Left colon (tissue), 2 donors: Measurements from ENCODE around the gene GRM8. TPM values are rescaled to one million over a fixed set of nuclear protein-coding genes. Genes with fewer than 3 reads are reported as not detected.

ENCODE experiments used
- ATAC-seq: fragments of 200-7000 bp; cut with Tn5 transposase; one replicate; pipeline ENCODE4 v1.9.1; 2020; ENCODE audit warnings: mild to moderate bottlenecking, moderate library complexity
- DNase-seq, 2 donors: peaks; one replicate each; pipeline ENCODE4 v3.0.0-alpha.2; 2020
- intact Hi-C, 2 donors: fragments of 100-400 bp; cut with DNase I in 1 of 2; cut with micrococcal nuclease in 1 of 2; formaldehyde crosslinking; loops; one replicate each; pipeline versions ENCODE4 v1.11.2 to v1.14.0; 2022; cut with DNase I, micrococcal nuclease
- total RNA-seq, 2 donors: library from RNA; stranded (reverse); fragmentation: NEBNext Ultra II Directional; extraction: Animal tissue kit (Norgen Biotek cat#: 25700); gene quantifications; one replicate each; pipeline ENCODE4 v1.2.1, GENCODE V29; 2021
- donor health status: DM: no; HTN: no; CAD: no.
- donor health status: DM: yes; HTN: yes; CAD: no.

The GRM8 gene
- total RNA-seq, 2 donors from 2014 or later, result 3.3 to 5.1 TPM

DNA sequence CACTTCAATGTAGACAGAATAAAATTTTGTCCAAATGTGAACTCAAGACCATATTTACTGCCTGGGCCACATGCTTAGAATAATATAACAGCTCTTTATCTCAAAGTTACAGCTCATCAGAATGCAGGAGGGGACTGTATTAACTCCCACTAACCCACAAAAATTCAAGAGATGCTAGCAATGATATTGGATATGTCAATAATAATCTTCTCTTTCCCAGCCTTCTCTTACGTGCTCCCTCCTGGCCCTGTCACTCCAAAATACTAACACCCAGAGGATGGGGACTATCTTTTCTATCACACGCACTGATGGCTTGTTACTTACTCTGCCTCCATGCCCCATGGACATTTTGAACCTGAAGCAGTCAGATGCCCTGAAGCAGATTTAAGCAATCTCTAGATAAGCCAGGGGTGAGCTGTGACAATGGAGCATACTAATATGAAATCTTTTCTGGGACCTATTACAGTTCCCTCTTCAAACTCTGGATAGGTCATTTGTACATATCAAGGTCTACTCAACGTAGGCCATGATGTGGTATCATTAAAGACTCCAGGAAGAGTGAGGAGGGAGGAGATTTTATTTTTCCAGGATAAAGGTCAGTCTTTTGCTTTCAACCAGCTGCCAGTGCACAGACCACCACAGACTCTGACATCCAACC, 803.0 kb downstream of the GRM8 start:
- intact Hi-C loops, result no loop called here
- DNase-seq (no peak), ATAC-seq (peak; percentile 80)

DNA sequence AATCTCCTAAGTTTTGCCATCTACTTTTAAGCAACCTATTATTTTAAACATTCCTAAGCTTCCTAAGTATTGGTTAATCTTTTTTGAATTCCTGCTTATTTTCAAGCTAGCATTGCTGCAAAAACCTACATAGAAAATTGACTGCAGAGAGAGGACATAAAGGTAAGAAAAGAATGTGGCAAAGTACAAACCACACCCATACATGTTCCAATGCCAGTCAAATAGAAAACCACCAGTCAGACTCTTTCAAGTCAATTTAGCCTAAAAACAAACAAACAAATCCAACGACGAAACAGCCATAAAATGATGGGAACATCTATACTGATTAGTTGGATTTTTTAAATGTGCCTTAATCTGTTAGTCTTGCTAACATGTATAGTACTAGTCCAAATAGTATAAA, 804.8 kb downstream of the GRM8 start:
- DNase-seq, result no peak
- peak; percentile 65 for ATAC-seq
- intact Hi-C loops, result no loop called here

DNA sequence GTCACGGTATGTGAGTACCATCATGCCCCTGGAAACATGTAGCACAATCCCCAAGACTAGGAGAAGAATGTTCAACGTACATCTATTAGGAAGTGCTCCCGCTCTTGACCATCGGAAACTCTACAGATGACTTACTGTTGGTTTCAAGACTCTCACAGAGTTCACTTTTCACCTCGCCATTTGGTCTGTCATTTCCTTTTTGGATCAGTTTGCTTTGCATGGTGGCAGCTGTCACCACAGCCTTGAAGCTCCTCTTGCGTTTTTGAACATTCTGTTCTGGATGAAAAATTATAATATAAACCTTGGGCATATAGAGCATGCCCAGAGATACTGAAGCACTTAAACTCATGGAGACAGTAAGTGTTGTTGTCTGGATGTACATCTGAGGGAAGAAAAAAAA, 806.8 kb downstream of the GRM8 start:
- ATAC-seq (no peak), DNase-seq (no peak)
- intact Hi-C loops, result no loop called here

DNA sequence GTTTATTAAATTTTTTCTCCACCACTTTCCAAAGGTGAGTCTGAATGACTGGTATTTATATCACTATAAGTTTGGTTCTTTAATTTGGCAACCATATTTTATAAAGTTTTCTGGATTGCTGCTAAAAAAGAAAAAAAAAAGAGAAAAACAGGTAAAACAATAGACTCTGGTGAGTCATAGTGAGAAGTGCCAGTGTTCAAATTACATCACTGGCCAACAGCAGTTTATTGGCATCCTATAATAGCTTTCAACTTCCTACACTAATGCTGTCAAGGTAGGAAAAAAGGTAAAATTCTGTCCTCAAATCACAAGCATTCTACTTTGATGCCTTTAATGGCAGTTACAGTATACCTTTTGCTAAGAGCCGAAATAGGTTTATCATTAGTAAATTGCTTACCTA, 808.8 kb downstream of the GRM8 start:
- DNase-seq (no peak), ATAC-seq (peak; percentile 54)
- intact Hi-C loops, result no loop called here

DNA sequence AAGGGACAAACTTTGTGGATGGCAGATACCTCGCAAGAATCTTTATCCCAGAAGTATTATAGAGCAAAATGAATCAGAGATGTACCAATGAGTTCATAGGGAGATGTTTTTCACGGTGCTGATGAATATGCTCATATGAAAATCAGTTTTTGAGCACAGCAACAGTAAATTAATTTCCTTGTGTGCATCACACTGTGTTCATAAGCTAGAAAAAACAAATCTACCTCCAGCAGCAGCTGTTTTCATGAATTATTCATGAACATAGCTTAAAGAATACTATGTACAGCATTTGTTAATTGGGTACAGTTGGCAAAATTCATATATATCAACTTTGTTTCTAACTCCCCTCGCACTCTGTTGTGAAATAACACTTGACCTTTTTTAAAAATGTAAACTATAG, 809.8 kb downstream of the GRM8 start:
- ATAC-seq (no peak), DNase-seq (no peak)
- intact Hi-C loops, result no loop called here

DNA sequence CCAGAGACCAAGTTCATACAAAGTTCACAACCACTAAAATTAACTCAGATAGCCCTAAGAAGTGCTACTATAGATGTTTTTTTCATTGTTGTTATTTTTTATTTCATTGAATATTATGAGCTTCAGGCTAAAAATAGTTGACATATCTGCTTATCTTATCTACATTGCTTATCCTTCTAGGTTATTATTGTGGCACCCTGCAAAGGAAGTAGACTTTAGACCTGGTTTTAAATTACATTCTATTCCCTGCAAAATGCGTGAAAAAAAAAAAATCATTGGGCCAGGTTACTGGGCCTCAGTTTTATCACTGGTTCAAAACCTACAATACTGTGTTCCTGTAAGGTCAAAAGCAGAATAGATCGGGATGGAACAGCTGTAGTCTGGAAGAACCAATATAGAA, 811.0 kb downstream of the GRM8 start:
- DNase-seq (no peak), ATAC-seq (peak; percentile 58)
- intact Hi-C loops, result no loop called here

DNA sequence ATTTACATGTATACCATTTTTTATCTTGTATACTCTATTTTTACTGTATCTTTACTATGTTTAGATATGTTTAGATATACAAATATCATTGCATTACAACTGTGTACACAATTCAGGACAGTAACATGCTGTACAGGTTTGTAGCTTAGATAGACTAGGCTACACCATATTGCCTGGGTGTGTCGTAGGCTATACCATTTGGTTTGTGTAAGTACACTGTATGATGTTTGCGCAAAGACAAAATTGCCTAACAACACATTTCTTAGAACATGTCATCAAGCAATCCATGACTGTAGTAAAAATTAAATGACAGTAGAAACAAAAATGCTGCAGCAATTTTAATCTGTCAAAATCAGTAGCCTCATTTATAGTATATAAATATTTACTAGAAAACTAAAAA, 812.2 kb downstream of the GRM8 start:
- intact Hi-C loops, result no loop called here
- DNase-seq (peak; percentile 4 to 54), ATAC-seq (peak; percentile 98)

DNA sequence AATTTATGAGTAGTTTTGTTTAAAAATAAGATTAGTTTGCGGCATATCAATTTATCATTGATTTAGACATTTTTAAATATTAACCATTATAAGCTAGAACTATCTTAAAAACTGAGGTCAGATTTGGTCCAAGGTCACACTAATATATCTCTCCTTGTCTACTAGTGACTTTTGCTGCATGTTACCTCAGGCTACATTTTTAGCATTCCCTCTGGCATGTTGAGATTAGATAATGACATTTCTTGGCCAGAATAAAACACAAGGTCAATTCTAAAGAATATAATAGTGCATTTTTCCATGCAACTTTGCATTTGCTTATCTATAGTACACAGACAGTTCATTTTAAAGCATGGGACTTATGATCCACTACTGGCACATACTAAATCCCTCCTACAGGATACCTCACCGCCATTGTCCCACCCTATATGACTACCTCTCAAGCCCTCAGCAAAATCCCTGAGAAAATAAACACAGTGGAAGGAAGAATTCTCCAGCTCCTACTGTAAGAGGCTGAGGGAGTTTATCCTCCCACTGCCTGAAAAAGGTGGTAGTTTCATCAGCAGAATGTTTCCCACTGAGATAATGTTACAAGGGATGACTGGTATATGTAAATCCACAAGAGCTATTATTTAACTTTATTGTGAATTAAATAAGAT, 816.4 kb downstream of the GRM8 start:
- intact Hi-C loops, result no loop called here
- DNase-seq (no peak), ATAC-seq (no peak)

DNA sequence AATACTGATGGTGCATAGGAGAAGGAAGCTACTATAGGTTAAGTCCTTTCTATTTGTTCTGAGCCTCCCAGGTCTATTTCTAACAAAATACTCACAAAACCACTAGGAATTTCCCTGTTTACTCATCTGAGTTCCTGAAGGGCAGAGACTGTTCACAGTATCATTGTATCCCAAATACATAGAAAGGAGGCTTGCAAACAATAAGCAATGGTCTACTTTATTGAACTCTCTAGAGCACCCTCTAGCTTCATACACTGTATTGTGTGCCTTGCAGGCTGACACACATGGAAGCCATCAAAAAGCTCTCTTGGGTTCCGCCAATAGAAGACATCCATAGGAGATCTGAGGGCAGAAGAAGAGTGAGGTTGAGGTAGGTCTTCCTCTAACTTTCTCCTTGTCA, 826.1 kb downstream of the GRM8 start:
- ATAC-seq (no peak), DNase-seq (no peak)
- intact Hi-C loops, result no loop called here

DNA sequence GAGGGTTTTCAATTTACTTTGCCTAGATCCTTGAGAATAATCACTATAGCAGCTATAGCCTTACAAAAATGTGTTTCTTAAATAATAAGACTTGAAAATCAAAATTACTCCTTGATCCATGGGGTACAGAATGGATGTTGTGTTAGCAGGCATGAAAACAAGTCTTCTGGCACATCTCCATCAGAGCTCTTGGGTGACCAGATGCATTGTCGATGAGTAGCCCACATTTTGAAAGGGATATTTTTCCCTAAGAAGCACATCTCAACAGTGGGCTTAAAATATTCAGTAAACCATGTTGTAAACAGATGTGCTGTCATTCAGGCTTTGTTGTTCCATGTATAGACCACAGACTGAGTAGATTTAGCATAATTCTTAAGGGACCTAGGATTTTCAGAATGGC, 827.8 kb downstream of the GRM8 start:
- no peak for ATAC-seq
- intact Hi-C loops, result no loop called here
- no peak for DNase-seq

DNA sequence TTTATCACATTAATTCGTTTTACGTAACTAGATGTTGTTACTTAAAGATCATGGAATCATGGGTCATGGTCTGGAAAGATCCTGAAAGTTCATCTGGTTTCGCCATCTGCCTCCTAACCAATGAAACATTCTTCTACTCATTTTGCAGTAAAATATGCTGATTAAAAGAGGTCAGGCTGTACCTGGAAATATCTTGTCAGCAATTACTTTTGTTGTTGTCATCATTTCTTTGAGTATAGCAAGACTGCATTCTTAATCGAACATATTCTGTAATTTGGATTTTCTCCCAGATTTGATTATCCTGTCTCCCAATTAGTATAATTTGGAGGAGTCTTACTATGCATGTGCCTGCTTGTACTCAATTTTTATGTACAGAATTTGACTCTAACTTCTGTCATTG, 833.7 kb downstream of the GRM8 start:
- intact Hi-C loops, result no loop called here
- no peak for ATAC-seq
- DNase-seq, result no peak

DNA sequence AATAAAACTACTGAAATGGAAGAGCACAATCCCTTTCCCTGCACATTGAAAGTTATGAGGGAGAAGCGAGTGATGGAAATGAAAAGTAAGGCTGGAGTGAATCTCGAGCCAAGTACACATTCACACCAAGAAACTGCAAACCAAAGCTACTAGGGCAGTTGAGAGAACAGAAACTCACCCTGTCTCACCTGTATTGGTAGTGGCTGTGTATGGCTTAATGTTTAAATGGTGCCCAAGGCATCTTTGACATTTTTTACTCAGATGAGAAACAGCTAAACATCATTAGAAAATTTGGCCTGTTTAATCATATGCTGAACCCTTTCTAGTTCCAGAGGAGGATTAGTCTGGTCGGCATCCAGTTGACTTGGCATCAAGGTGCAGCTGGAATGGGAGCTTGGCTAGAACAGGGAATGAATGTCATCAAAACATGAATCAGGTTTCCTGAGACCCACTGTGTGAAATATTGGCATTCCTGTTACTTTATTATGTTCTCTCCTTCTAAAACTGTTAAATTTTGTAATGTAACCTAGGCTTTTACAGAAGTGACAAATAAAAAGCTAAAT, 840.8 kb downstream of the GRM8 start:
- ATAC-seq, result no peak
- intact Hi-C loops, result no loop called here
- no peak for DNase-seq

DNA sequence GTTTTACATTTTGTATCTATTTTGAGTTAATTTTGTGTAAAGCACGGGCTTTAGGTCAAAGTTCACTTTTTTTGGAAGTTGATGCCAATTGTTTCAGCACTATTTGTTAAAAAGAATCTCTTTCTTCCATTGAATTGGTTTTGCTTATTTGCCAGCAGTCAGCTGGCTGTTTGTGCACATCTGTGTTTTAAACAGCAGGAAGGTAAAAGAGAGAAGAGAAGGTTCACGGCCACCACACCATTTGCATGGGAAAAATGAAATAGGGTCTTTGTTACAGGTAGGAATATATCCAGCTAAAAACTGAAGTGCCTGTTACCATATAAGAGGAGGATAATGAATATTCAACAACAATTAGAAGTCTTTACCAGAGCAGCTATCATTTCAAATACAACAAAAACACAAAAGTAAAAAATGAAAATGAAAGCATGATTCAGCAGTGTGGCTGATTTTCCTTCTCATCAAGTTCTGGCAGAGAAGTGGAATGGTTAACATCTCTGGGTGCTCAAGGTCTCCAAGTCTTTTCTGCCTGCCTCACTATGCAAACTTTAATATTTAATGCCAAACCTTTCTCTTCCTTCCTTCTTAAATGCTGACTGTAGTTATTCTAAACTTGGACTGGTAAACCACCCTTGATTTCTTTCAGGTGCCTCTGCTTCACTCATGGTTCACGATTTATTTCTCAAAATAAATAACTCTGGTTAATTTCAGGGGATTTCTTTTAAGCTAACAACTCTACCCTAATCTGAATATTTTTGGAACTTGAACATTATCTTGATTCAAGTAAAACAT, 841.5 kb downstream of the GRM8 start:
- DNase-seq, result no peak
- intact Hi-C loops, result no loop called here
- ATAC-seq, result no peak

DNA sequence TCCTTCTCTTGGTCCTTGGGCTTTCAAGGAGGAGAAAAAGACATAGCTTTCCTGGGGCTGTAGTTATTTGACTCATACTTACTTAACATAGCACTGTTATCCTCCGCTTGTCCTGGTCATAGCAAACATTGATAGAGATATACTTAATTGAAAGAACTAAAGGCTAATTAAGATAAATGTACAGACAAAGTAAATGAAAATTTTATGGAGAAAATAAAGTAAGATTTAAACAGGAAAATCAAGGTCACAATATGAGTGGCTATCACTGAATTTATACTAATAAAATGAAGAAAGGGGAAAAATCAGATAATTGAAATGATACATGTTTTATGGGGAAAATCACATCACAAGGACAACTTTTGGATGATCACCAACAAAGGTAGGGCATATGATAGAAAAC, 849.7 kb downstream of the GRM8 start:
- DNase-seq, result no peak
- intact Hi-C loops, result no loop called here
- ATAC-seq, result no peak

DNA sequence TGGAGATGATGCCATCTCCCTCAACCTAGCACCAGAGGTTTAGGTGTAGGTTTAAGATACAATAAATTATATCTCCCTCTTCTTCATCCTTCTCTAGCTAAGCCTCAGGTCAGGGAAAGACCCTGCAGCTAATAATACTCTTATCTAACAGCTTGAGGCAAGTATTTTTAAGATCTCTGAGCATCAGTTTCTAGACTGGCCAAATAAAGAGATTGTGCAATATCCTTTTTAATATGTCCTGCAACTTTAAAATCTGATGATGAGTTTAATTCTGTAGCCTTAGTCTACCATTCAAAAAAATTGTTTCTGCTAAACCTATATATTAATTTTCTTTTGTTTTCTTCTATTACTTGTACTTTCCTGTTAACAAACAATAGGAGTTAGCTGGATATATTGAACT, 850.8 kb downstream of the GRM8 start:
- DNase-seq (no peak), ATAC-seq (no peak)
- intact Hi-C loops, result no loop called here

DNA sequence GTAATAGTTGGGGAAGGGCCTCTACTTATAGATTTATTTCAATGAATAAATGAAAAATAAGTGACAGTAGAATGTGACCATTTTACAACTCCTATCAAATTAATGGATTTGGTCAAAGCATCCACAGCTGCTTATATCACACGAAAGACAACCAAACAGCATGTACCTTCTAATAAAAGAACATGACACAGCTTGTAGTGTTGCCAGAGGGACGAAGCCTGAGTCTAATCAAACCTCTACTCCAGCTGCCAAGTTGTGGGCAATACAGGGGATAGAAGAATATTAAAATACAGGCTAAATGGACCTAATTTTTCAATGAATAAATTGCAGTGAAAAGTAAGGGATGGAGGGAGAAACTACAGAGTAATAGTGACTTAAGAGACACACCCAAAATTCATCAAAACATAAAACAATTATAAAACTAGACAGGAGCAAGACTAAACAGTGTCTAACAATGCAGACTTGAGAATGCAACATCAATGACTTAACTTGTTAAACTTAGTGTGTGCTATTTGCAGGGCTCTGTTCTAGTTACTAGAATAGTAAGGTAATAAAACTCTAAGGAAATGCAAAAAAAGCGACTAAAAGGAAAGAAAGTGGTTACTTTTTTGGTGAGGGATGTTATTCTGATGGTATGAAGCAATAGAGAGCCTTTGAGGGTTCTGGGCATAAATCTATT, 853.8 kb downstream of the GRM8 start:
- no peak for DNase-seq
- no peak for ATAC-seq
- intact Hi-C loops, result no loop called here

DNA sequence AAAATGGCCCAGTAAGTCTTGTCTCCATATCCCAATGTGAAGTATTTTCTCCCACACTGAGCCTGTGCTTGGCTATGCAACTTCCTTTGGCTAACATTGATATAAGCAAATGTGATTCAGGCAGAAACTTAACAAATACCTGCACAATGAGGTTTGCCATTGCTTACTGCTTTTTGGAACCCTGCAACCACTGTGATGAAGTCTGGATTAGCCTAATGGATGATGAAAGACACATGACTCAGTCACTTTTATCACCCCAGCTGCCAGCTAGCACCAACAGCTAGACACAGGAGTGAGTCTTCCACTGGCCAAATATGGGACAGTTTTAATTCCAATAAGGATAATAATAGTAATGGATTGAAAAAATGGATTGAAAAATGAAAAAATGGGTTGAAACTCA, 854.5 kb downstream of the GRM8 start:
- no peak for ATAC-seq
- intact Hi-C loops, result no loop called here
- DNase-seq, result no peak

DNA sequence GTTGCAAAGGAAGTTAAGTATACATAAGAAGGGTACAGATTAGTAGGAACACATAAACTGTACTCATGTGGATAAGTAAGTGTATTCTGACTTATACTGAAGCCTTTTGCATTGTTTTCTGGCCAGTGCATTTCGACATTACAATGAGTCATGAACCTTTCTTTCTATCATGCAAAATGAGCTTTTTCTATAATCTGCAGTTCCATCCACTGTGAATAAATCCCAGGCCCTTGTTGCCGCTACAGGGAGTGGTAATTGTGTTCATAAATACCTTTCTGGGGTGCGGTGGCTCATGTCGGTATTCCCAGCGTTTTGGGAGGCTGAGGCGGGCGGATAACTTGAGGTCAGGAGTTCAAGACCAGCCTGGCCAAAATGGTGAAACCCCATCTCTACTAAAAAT, 858.3 kb downstream of the GRM8 start:
- no peak for ATAC-seq
- intact Hi-C loops, result no loop called here
- DNase-seq, result no peak
